Measurements from ENCODE around the gene OSCAR. TPM values are rescaled to one million over a fixed set of nuclear protein-coding genes. Genes with fewer than 3 reads are reported as not detected.

Gene OSCAR
- polyA plus RNA-seq, 1 experiment: 0.29 TPM

DNA sequence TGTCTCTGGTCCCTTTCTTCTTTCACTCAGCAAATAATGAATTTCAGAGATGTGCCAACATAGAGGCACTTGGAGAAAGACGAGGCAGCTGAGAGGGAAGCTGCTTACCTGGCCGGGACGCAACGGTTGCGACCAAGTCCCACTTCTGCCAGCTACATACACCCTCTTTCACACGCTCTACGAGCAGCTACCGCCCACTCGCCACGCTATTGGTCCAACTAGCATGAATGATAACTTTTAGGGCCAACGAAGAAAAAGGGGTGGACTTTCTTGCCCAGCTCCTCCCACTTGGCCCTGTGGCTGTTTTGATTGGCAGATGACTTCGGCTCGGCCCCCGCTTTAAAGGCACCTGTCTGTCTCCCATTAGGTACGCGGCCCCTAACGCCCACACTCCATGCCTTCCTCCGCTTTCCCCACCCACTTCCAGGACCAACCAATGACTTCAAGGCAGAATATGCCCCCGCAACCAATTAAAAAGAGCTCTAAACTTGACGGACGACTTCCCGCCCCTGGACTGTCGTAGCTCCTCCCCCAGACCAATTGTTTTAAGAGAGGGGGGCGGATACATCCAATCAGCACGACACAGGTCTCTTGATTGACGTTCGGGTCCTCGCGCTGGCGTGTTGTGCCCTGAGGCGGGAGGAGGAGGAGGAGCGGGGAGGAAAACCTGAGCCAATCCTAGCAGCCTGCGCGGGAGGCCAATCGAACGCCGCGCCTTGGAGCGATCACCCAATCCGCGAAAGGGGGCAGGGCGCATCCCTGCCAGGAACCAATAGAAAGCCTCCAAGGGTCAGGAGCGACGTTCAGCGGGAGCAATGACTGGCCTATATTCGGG, 36.5 kb upstream of the OSCAR start:
- DNase-seq (ENCODE audit: low read depth, low spot score): peak; percentile 100
- POLR2A ChIA-PET: interaction anchor here (0.5 to 3.9 kb wide), 20 partner anchors 11 to 312 kb away, joined by 3 to 23 read pairs (median 5); partner anchors contain the start of genes LENG1, LENG8, MBOAT7 and MYADM
- H3K9me3 ChIP-seq (ENCODE audit: control insufficient read depth, insufficient read depth, low read length): peaks cover 4% of the 10 kb centered on the region
- H3K27ac ChIP-seq (ENCODE audit: low read depth, low read length): peak overlapping the region; percentile 65
- CTCF ChIA-PET: interaction anchor here (0.5 to 1.4 kb wide), 5 partner anchors 22 to 1516 kb away, joined by 3 to 6 read pairs (median 4); partner anchors contain the start of gene LENG1
- TF ChIP-seq, protein P1, sequence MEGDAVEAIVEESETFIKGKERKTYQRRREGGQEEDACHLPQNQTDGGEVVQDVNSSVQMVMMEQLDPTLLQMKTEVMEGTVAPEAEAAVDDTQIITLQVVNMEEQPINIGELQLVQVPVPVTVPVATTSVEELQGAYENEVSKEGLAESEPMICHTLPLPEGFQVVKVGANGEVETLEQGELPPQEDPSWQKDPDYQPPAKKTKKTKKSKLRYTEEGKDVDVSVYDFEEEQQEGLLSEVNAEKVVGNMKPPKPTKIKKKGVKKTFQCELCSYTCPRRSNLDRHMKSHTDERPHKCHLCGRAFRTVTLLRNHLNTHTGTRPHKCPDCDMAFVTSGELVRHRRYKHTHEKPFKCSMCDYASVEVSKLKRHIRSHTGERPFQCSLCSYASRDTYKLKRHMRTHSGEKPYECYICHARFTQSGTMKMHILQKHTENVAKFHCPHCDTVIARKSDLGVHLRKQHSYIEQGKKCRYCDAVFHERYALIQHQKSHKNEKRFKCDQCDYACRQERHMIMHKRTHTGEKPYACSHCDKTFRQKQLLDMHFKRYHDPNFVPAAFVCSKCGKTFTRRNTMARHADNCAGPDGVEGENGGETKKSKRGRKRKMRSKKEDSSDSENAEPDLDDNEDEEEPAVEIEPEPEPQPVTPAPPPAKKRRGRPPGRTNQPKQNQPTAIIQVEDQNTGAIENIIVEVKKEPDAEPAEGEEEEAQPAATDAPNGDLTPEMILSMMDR (IDR thresholded peaks at IDR 0.05; ENCODE audit: low read depth, low read length): no peak
- H3K27me3 ChIP-seq (ENCODE audit: control insufficient read depth, insufficient read depth, low read length): peaks cover 3% of the 10 kb centered on the region
- H3K4me3 ChIP-seq (ENCODE audit: low read depth, low read length): peak overlapping the region; percentile 77

- H3K27me3 ChIP-seq (ENCODE audit: control insufficient read depth, insufficient read depth, low read length): peaks cover 3% of the 10 kb centered on the region
- H3K27ac ChIP-seq (ENCODE audit: low read depth, low read length): peak overlapping the region; percentile 65
- DNase-seq (ENCODE audit: low read depth, low spot score): no peak
- CTCF ChIA-PET: interaction anchor here (1.0 to 1.2 kb wide), 3 partner anchors 105 to 343 kb away, joined by 3 to 4 read pairs (median 3); no protein-coding TSS in a partner anchor
- H3K9me3 ChIP-seq (ENCODE audit: control insufficient read depth, insufficient read depth, low read length): peaks cover 4% of the 10 kb centered on the region
- peak overlapping the region; percentile 77 for H3K4me3 ChIP-seq (ENCODE audit: low read depth, low read length)
- POLR2A ChIA-PET: interaction anchor here (0.8 to 3.9 kb wide), 12 partner anchors 11 to 313 kb away, joined by 3 to 23 read pairs (median 6); partner anchors contain the start of genes LENG1, LENG8, MBOAT7 and MYADM
- TF ChIP-seq, protein P1 (IDR thresholded peaks at IDR 0.05; ENCODE audit: low read depth, low read length): no peak
Measured at GRCh38 chr19:54136086-54136863, 35.7 kb upstream of the OSCAR start.

DNA sequence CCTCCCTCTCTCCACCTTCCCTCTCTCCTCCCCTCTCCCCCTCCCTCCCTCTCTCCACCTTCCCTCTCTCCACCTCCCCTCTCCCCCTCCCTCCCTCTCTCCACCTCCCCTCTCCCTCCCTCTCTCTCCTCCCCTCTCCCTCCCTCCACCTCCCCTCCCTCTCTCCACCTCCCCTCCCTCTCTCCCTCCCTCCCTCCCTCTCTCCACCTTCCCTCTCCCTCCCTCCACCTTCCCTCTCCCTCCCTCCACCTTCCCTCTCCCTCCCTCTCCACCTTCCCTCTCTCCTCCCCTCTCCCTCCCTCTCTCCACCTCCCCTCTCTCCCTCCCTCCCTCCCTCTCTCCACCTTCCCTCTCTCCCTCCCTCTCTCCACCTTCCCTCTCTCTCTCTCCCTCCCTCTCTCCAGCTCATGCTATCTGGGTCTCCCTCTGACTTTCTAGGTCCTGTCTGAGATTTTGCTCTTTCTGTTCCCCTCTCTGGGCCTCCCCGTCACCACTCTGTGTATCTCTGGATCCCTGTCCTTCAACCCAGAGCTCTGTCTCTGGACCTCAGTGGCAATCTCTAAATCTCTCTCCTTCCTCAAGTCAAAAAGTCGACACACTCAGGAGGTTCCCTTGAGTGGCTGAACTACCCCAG, 33.5 kb upstream of the OSCAR start:
- Histone ChIP-seq H3K27me3 (ENCODE audit: control insufficient read depth, insufficient read depth, low read length) (peaks cover 3% of the 10 kb centered on the region), H3K4me3 (ENCODE audit: low read depth, low read length) (no peak overlapping the region), H3K27ac (ENCODE audit: low read depth, low read length) (no peak overlapping the region), H3K9me3 (ENCODE audit: control insufficient read depth, insufficient read depth, low read length) (peaks cover 4% of the 10 kb centered on the region)
- CTCF ChIA-PET: no interaction called here
- TF ChIP-seq, protein P1 (IDR thresholded peaks at IDR 0.05; ENCODE audit: low read depth, low read length): no peak
- POLR2A ChIA-PET: no interaction called here
- DNase-seq (ENCODE audit: low read depth, low spot score): no peak

- peak overlapping the region; percentile 52 for H3K27ac ChIP-seq (ENCODE audit: low read depth, low read length)
- POLR2A ChIA-PET: no interaction called here
- DNase-seq (ENCODE audit: low read depth, low spot score): peak; percentile 74
- CTCF ChIA-PET: no interaction called here
- H3K27me3 ChIP-seq (ENCODE audit: control insufficient read depth, insufficient read depth, low read length): peaks cover 3% of the 10 kb centered on the region
- H3K9me3 ChIP-seq (ENCODE audit: control insufficient read depth, insufficient read depth, low read length): peaks cover 4% of the 10 kb centered on the region
- H3K4me3 ChIP-seq (ENCODE audit: low read depth, low read length): no peak overlapping the region
- TF ChIP-seq, protein P1 (IDR thresholded peaks at IDR 0.05; ENCODE audit: low read depth, low read length): no peak
Measured at GRCh38 chr19:54133312-54133956, 32.8 kb upstream of the OSCAR start.

Data from AG04450 (cell line).